Measurements from ENCODE around the gene TPSG1. TPM values are rescaled to one million over a fixed set of nuclear protein-coding genes. Genes with fewer than 3 reads are reported as not detected.

Gene TPSG1
- total RNA-seq, 1 donor from 2014 or later, result not detected

DNA sequence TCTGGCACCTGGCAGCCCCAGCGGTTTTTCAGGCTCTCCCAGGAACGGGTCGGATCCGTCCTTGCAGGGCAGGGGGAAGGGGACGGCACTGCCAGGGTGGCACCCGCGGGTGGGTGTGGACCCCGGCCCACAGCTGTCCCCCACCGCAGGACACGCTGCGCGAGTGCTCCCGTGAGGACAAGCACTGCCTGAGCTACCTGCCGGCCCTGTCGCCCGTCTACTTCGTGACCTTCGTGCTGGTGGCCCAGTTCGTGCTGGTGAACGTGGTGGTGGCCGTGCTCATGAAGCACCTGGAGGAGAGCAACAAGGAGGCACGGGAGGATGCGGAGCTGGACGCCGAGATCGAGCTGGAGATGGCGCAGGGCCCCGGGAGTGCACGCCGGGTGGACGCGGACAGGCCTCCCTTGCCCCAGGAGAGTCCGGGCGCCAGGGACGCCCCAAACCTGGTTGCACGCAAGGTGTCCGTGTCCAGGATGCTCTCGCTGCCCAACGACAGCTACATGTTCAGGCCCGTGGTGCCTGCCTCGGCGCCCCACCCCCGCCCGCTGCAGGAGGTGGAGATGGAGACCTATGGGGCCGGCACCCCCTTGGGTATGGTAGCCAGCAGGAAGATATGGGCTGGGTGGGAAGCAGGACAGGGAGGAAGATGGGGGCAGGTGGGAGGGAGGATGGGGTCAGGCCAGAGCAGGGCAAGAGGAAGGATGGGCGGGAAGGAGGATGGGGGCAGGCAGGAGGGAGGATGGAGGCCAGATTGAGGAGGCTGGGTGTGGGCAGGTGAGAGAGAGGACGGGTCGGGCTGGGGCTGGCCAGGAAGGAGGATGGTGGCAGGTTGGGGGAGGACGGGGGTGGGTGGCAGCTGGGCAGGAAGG lies 6.8 kb downstream of the TPSG1 start:
- TF ChIP-seq, protein P1, sequence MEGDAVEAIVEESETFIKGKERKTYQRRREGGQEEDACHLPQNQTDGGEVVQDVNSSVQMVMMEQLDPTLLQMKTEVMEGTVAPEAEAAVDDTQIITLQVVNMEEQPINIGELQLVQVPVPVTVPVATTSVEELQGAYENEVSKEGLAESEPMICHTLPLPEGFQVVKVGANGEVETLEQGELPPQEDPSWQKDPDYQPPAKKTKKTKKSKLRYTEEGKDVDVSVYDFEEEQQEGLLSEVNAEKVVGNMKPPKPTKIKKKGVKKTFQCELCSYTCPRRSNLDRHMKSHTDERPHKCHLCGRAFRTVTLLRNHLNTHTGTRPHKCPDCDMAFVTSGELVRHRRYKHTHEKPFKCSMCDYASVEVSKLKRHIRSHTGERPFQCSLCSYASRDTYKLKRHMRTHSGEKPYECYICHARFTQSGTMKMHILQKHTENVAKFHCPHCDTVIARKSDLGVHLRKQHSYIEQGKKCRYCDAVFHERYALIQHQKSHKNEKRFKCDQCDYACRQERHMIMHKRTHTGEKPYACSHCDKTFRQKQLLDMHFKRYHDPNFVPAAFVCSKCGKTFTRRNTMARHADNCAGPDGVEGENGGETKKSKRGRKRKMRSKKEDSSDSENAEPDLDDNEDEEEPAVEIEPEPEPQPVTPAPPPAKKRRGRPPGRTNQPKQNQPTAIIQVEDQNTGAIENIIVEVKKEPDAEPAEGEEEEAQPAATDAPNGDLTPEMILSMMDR (IDR thresholded peaks at IDR 0.05; ENCODE audit: insufficient read depth, low read length, poor library complexity, severe bottlenecking), result no peak
- Histone ChIP-seq H3K27me3 (ENCODE audit: control insufficient read depth, insufficient read depth, low read length) (peaks cover 7% of the 10 kb centered on the region), H3K36me3 (ENCODE audit: control insufficient read depth, insufficient read depth, low read length) (no peaks in the 10 kb centered on the region), H3K4me3 (ENCODE audit: low read depth, low read length) (no peak overlapping the region)
- no peak for DNase-seq (ENCODE audit: low read depth)

DNA sequence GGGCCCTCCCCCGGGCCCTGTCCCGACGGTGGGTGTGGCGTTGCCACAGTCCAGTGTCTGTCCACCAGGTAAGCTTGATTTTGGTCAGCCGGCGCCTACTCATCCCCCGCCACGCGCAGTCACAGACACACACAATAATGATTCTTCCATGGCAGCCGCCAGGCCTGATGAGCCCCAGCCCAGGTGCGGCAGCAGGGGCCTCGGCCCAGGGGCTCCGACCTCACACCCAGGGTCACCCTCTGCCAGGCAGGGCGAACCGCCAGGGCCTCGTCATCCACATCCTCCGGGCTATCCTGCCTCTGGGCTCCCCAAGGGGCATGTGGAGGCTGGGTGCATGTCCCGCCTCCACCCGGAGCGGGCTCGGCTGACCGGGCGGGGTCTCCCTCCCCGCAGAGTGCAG lies 7.5 kb downstream of the TPSG1 start:
- Histone ChIP-seq H3K27me3 (ENCODE audit: control insufficient read depth, insufficient read depth, low read length) (no peaks in the 10 kb centered on the region), H3K36me3 (ENCODE audit: control insufficient read depth, insufficient read depth, low read length) (no peaks in the 10 kb centered on the region), H3K4me3 (ENCODE audit: low read depth, low read length) (no peak overlapping the region)
- TF ChIP-seq, protein P1 (IDR thresholded peaks at IDR 0.05; ENCODE audit: insufficient read depth, low read length, poor library complexity, severe bottlenecking), result no peak
- no peak for DNase-seq (ENCODE audit: low read depth)

DNA sequence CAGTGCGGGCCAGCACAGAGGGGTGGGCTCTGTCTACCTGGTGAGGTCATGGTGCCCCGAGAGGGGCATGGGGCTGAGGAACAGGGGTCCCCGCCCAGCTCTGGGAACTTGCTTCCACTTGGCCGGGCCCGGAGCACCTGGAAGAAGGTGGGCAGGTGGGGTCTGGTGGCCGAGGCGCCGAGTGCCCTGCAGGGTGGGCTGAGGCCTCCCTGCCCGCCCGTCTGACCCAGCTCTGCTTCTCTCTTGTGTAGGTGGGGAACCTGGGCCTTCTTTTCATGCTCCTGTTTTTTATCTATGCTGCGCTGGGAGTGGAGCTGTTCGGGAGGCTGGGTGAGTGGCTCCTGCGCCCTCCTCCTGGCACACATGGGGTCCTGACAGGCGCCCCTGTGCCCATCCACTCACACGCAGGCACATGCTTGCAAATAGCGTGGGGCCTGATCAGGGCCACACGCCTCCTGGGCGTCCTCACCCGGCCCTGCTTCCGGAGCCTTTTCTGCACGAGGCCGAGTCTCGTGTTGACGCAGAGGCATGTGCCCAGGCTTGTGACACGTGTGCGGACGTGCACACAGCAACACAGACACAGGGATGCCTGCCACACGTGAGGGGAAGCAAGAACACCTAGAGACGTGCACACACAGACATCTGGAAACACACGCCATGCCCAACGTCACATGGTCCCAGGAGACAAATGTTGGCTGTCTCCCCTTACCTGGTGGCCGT lies 8.2 kb downstream of the TPSG1 start:
- no peaks in the 10 kb centered on the region for H3K27me3 ChIP-seq (ENCODE audit: control insufficient read depth, insufficient read depth, low read length)
- no peak overlapping the region for H3K4me3 ChIP-seq (ENCODE audit: low read depth, low read length)
- no peak for DNase-seq (ENCODE audit: low read depth)
- TF ChIP-seq, protein P1 (IDR thresholded peaks at IDR 0.05; ENCODE audit: insufficient read depth, low read length, poor library complexity, severe bottlenecking), result no peak
- H3K36me3 ChIP-seq (ENCODE audit: control insufficient read depth, insufficient read depth, low read length), result no peaks in the 10 kb centered on the region

DNA sequence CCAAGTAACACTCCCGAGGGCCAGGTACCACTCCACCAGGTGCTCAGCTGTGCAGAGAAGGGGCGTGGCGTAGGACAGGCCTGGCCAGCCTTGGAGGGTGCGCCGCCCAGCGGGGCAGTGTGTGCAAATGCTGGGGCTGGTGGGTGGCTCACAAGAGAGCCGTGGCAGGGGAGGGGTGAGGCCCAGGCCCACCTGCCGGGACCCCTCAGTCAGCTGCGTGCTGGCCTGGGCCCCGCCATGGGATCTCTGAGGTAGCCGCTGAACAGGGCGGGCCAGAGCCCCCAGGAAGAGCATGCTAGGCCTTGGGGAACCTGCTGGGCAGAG lies 8.8 kb downstream of the TPSG1 start:
- Histone ChIP-seq H3K27me3 (ENCODE audit: control insufficient read depth, insufficient read depth, low read length) (no peaks in the 10 kb centered on the region), H3K4me3 (ENCODE audit: low read depth, low read length) (no peak overlapping the region), H3K36me3 (ENCODE audit: control insufficient read depth, insufficient read depth, low read length) (no peaks in the 10 kb centered on the region)
- TF ChIP-seq, protein P1 (IDR thresholded peaks at IDR 0.05; ENCODE audit: insufficient read depth, low read length, poor library complexity, severe bottlenecking), result no peak
- no peak for DNase-seq (ENCODE audit: low read depth)

DNA sequence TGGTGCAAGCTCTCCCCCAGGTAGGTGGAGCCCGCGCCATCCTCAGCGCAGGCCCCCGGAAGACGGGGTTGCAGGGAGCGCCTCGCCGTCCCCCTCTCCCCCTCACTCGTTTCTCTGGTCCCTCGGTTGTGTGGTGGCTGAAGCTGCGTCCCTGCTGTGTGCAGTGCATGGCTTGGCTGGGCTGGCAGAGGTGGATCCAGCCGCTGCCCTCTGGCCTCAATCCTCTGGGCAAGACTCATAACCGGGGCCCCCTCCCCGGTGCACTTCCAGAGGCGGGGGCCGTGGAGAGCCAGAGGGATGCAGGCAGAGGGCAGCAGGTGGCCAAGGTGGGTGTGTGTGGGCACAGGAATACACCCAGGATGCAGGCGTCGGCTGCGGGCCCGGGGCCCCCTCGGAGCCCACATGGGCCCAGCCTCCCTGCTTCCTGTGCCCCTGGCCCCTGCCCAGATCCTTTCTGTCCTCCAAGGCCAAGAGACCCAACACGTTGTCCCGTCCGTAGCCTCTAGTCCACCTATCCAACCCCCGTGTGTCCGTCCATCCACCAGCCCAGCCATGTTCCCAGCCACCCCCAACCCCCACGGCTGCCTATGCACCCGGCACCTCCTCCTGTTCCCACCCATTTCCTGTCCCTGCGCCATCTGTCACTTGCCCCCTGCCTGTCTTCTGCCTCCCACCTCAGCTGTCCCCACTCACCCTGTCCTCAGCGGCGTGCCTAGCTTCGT lies 9.3 kb downstream of the TPSG1 start:
- TF ChIP-seq, protein P1 (IDR thresholded peaks at IDR 0.05; ENCODE audit: insufficient read depth, low read length, poor library complexity, severe bottlenecking), result no peak
- H3K4me3 ChIP-seq (ENCODE audit: low read depth, low read length), result no peak overlapping the region
- no peaks in the 10 kb centered on the region for H3K36me3 ChIP-seq (ENCODE audit: control insufficient read depth, insufficient read depth, low read length)
- no peak for DNase-seq (ENCODE audit: low read depth)
- no peaks in the 10 kb centered on the region for H3K27me3 ChIP-seq (ENCODE audit: control insufficient read depth, insufficient read depth, low read length)

All from kidney epithelial cell (primary cell).